CD4-positive, alpha-beta T cell treated with Interferon alpha-2 for 1 hour (primary cell): ENCODE measurements around the gene CIT.

Experiments
- DNase-seq, 2 donors: peaks; one replicate each; pipeline ENCODE4 v3.0.0-alpha.2; 2020 to 2022

The CIT gene

GRCh38 chr12:119694111-119694510 lies 183.0 kb downstream of the CIT start:
- no peak for DNase-seq

- DNase-seq, result no peak
These were observed 183.6 kb downstream of the CIT start for GRCh38 chr12:119693511-119693910.

- DNase-seq, result no peak
These were observed 184.1 kb downstream of the CIT start for GRCh38 chr12:119692997-119693396.

- DNase-seq, result no peak
These were observed 184.7 kb downstream of the CIT start for GRCh38 chr12:119692410-119692809.

- no peak for DNase-seq
These were observed 185.8 kb downstream of the CIT start for GRCh38 chr12:119691202-119691810.

- no peak for DNase-seq
These were observed 187.1 kb downstream of the CIT start for GRCh38 chr12:119689935-119690500.

- DNase-seq, result no peak
These were observed 189.2 kb downstream of the CIT start for GRCh38 chr12:119687879-119688278.

GRCh38 chr12:119687406-119687805 lies 189.7 kb downstream of the CIT start:
- no peak for DNase-seq

- DNase-seq, result no peak
These were observed 190.3 kb downstream of the CIT start for GRCh38 chr12:119686776-119687175.

GRCh38 chr12:119686355-119686754 lies 190.8 kb downstream of the CIT start:
- no peak for DNase-seq

- no peak for DNase-seq
These were observed 191.7 kb downstream of the CIT start for GRCh38 chr12:119685375-119685774.

GRCh38 chr12:119684711-119685369 lies 192.3 kb downstream of the CIT start:
- DNase-seq, result no peak

GRCh38 chr12:119683816-119684215 lies 193.3 kb downstream of the CIT start:
- DNase-seq, result no peak

GRCh38 chr12:119683413-119683812 lies 193.7 kb downstream of the CIT start:
- DNase-seq, result no peak

- no peak for DNase-seq
These were observed 194.4 kb downstream of the CIT start for GRCh38 chr12:119682639-119683252.

- peak in 1 of 2 donors; percentile 9 for DNase-seq
These were observed 195.1 kb downstream of the CIT start for GRCh38 chr12:119681728-119682638.

- DNase-seq, result no peak
These were observed 196.0 kb downstream of the CIT start for GRCh38 chr12:119681111-119681510.

GRCh38 chr12:119679490-119679889 lies 197.6 kb downstream of the CIT start:
- DNase-seq, result no peak

- no peak for DNase-seq
These were observed 198.0 kb downstream of the CIT start for GRCh38 chr12:119679081-119679480.

- DNase-seq, result no peak
These were observed 198.7 kb downstream of the CIT start for GRCh38 chr12:119678459-119678858.

- no peak for DNase-seq
These were observed 200.5 kb downstream of the CIT start for GRCh38 chr12:119676573-119676972.

GRCh38 chr12:119676022-119676421 lies 201.1 kb downstream of the CIT start:
- DNase-seq, result no peak

GRCh38 chr12:119674560-119674959 lies 202.6 kb downstream of the CIT start:
- DNase-seq, result no peak
